Naive B cell (primary cell): ENCODE measurements around the gene SPATA12. TPM values are rescaled to one million over a fixed set of nuclear protein-coding genes. Genes with fewer than 3 reads are reported as not detected.

Experiments
- ATAC-seq, 2 donors: fragments of 150-1000 bp; cut with Tn5 transposase; 2 replicates each; pipeline ENCODE4 v1.10.0; 2021; ENCODE audit warnings: low read depth in 2 of 2, mild to moderate bottlenecking in 2 of 2, moderate library complexity in 2 of 2
- DNase-seq: peaks from one replicate; pipeline ENCODE4 v3.0.0; 2022
- H3K27ac Mint-ChIP-seq, 6 donors: one replicate each; pipeline ENCODE4 v1.8.0; 2020 to 2022; ENCODE audit warnings: mild to moderate bottlenecking in 6 of 6, mixed read lengths in 6 of 6, moderate library complexity in 5 of 6, inconsistent platforms in 2 of 6
- H3K27me3 Mint-ChIP-seq, 3 donors: one replicate each; pipeline ENCODE4 v1.8.0; 2021 to 2022; ENCODE audit warnings: mixed read lengths in 3 of 3, mild to moderate bottlenecking in 1 of 3
- H3K36me3 Mint-ChIP-seq, 2 donors: one replicate each; pipeline ENCODE4 v1.8.0; 2020 to 2022; ENCODE audit warnings: mixed read lengths in 2 of 2, inconsistent platforms in 1 of 2, mild to moderate bottlenecking in 1 of 2
- H3K4me1 Mint-ChIP-seq, 3 donors: one replicate each; pipeline ENCODE4 v1.8.0; 2020 to 2022; ENCODE audit warnings: mixed read lengths in 3 of 3, inconsistent platforms in 1 of 3, mild to moderate bottlenecking in 1 of 3, moderate library complexity in 1 of 3
- H3K4me3 Mint-ChIP-seq, 8 donors: one replicate each; pipeline ENCODE4 v1.8.0; 2020 to 2022; ENCODE audit warnings: mild to moderate bottlenecking in 8 of 8, mixed read lengths in 8 of 8, moderate library complexity in 8 of 8, inconsistent platforms in 2 of 8
- H3K9me3 Mint-ChIP-seq, 7 donors: one replicate each; pipeline ENCODE4 v1.8.0; 2020 to 2022; ENCODE audit warnings: mixed read lengths in 7 of 7, mild to moderate bottlenecking in 5 of 7, inconsistent platforms in 2 of 7, moderate library complexity in 1 of 7
- polyA plus RNA-seq, 6 donors: library from polyadenylated mRNA; unstranded; fragments of 300-500 nt; fragmentation: Illumina TruSeq; gene quantifications; one replicate each; pipeline ENCODE4 v1.2.3, GENCODE V29; 2021; ENCODE audit warnings: low read depth in 6 of 6

Gene SPATA12
- polyA plus RNA-seq, 6 donors from 2014 or later: not detected

DNA sequence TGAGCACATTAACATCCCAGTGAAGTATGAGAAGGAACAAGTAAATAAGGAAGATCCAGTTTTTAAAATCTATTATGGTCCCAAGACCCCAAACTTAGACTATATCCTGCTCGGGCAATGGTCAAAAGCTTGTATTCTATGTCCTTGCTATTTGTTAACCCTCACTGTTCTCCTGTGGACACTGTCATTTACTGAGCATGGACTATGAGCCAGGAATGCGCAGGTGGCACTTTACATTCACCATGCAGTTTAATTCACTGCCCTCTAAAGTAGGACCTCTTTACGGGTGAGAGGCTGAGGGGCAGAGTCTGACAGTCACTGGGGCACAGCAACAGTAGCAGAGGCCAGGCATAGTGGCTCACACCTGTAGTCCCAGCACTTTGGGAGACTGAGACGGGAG lies 28.6 kb downstream of the SPATA12 start:
- ATAC-seq: no peak
- DNase-seq: no peak
- H3K4me1 Mint-ChIP-seq: peaks cover 0 to 3% (median 0%) of the 10 kb centered on the region in 3 donors
- H3K4me3 Mint-ChIP-seq: no peak overlapping the region
- H3K27ac Mint-ChIP-seq: peak overlapping the region in 1 of 6 donors; percentile 71
- no peaks in the 10 kb centered on the region for H3K36me3 Mint-ChIP-seq
- no peaks in the 10 kb centered on the region for H3K9me3 Mint-ChIP-seq
- H3K27me3 Mint-ChIP-seq: peaks cover 11 to 24% (median 14%) of the 10 kb centered on the region in 3 donors

DNA sequence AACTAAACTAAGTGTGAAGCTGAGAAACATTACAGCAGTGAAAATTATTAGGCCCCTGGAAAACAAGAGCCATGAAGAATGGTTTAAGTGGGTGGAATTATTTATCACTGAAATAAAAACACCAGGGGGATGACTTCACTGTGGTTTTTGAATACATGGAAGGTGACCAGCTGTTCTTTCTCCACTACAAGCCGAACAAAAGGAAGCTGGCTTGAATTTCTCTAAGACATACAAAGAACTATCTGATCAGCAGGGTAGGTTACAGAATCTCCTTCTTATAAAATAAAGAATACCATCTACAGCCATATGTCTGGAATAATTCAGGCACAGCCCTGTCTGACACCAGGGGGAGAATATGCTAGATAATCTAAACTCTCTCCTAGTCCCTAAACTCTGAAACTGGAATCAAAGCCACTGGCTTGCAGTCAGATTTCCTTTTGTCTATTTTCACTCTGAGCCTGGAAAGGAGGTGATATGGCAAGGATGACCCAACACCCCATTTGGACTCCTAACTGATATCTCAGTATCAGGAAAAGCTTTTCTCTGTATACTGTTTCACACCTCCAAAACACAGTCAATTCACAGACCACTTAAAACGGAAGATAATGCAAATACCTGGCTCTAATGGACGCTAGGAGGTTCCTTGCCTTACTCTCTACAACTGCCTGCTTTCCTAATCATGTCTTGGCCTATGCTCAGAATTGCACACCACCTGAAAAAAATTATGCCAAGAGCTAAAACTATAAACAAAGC lies 31.2 kb downstream of the SPATA12 start:
- H3K4me1 Mint-ChIP-seq: peaks cover 0 to 7% (median 3%) of the 10 kb centered on the region in 3 donors
- no peak for ATAC-seq
- no peak overlapping the region for H3K4me3 Mint-ChIP-seq
- DNase-seq: no peak
- H3K27me3 Mint-ChIP-seq: peaks cover 12 to 32% (median 14%) of the 10 kb centered on the region in 3 donors
- peak overlapping the region in 2 of 6 donors; percentile 58 to 84 for H3K27ac Mint-ChIP-seq
- H3K9me3 Mint-ChIP-seq: no peaks in the 10 kb centered on the region
- H3K36me3 Mint-ChIP-seq: no peaks in the 10 kb centered on the region

DNA sequence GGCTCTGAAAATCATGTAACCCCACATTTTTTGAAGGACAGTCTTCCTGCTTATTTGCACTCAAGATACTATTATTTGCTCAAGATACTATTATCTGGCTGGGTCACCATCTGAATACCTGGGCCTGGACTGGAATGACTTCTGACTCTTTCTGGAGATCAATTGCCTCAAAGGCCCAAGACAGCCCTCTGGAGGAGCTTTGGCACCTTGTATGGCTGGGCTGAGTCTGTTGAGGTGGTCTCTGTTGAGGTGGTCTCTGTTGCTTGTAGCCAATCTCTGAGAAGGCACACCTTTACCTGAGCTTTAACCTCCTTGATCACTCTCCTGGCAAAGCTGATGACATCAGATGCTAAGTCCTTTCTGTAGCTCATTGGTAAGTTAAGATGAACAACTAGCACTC lies 33.0 kb downstream of the SPATA12 start:
- Mint-ChIP-seq H3K4me3 (no peak overlapping the region), H3K4me1 (peaks cover 0 to 7% (median 3%) of the 10 kb centered on the region in 3 donors), H3K27ac (no peak overlapping the region), H3K36me3 (no peaks in the 10 kb centered on the region), H3K9me3 (no peaks in the 10 kb centered on the region), H3K27me3 (peaks cover 10 to 25% (median 12%) of the 10 kb centered on the region in 3 donors)
- no peak for DNase-seq
- no peak for ATAC-seq

DNA sequence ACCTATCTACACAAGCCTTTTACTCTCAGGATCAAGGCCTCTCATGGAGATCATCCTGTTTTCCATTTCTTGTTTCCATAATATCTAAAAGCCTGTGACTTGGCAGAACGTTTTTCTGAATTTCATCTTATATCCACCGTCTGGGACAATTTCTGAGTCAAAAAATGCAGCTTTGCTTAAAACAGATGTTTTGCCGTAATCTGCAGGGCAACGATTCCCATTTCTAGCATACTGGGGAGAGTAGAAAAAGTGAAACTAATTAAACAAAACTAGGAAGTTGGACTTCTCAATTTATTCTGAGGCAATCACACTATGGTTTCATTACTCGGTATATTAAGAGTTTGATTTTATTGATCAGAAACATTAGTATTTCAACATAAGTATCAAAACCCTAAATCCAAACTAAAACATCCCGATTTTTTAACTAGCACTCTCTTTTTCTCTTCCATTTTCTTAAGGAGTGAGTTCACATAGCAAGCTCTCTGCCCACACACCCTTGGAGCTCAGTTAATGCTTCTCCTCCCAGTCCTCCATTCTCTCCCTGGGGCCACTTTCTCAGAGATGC lies 33.6 kb downstream of the SPATA12 start:
- H3K27ac Mint-ChIP-seq: no peak overlapping the region
- no peak for ATAC-seq
- H3K36me3 Mint-ChIP-seq: no peaks in the 10 kb centered on the region
- H3K27me3 Mint-ChIP-seq: peaks cover 4 to 25% (median 17%) of the 10 kb centered on the region in 3 donors
- DNase-seq: no peak
- H3K4me3 Mint-ChIP-seq: no peak overlapping the region
- H3K4me1 Mint-ChIP-seq: peaks cover 0 to 7% (median 3%) of the 10 kb centered on the region in 3 donors
- no peaks in the 10 kb centered on the region for H3K9me3 Mint-ChIP-seq

DNA sequence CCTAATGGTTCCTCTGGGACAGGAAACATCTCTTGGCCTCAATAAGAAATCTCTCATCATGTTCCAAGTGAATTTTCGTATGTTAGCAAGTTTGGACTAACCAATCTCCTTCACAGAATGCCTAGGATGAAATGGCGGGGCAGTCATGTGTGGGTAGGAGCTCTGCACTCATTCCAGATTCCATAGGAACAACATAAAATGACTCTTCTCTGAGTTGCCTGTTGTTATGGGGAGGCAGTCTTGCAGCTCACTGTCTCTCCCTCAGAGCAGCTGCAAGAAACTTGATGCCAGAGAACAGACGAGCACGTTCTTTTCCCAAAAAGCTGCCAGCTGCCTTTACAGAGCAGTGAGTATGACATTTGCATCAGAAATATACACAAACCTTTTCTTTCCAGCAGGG lies 34.1 kb downstream of the SPATA12 start:
- Mint-ChIP-seq H3K27me3 (peaks cover 0 to 21% (median 21%) of the 10 kb centered on the region in 3 donors), H3K9me3 (no peaks in the 10 kb centered on the region), H3K27ac (no peak overlapping the region), H3K4me1 (peaks cover 0 to 7% (median 3%) of the 10 kb centered on the region in 3 donors), H3K36me3 (no peaks in the 10 kb centered on the region), H3K4me3 (no peak overlapping the region)
- ATAC-seq (no peak), DNase-seq (no peak)

DNA sequence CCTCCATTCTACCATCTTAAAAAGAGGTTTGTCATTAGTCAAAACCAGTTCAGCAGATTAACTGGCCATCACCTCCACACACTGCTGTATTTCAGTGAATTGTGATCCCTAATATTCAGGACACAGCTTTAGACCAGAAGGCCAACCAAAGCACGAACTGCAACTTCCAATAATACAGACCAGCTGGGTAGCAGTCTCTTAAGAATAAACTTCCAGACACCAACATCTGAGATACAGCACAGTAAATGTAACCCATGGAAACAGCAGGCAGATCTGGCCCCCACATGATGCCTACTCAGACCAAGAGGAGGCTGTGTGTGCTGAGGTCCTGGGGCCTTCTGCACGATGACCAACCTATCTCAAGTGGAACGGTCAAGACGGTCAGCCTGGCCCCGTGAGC lies 34.9 kb downstream of the SPATA12 start:
- H3K27me3 Mint-ChIP-seq: peaks cover 0 to 21% (median 21%) of the 10 kb centered on the region in 3 donors
- H3K9me3 Mint-ChIP-seq: no peaks in the 10 kb centered on the region
- DNase-seq (no peak), ATAC-seq (no peak)
- H3K4me3 Mint-ChIP-seq: no peak overlapping the region
- no peaks in the 10 kb centered on the region for H3K36me3 Mint-ChIP-seq
- peaks cover 0 to 12% (median 3%) of the 10 kb centered on the region in 3 donors for H3K4me1 Mint-ChIP-seq
- H3K27ac Mint-ChIP-seq: no peak overlapping the region

DNA sequence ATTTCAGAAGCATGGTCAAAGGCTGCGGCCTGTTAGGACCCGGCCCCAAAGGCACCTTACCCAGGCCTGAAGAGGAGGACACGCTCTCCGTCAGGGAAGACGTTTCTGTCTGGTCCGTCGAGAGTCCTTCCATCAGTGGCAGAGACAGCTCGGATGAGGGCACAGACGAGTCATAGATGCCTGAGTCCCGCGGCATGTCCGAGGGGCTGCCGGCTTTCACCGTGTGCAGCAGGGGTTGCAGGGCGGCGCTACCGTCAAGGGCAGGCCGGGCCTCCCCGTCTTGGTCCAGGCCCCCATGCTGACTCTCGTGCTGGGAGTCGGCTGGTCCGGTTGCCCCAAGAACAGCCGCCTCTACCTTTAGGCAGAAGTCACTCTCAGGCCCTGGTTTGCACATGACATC lies 37.1 kb downstream of the SPATA12 start:
- H3K4me3 Mint-ChIP-seq: no peak overlapping the region
- peak overlapping the region in 1 of 6 donors; percentile 26 for H3K27ac Mint-ChIP-seq
- peaks cover 0 to 12% (median 3%) of the 10 kb centered on the region in 3 donors for H3K4me1 Mint-ChIP-seq
- no peaks in the 10 kb centered on the region for H3K9me3 Mint-ChIP-seq
- no peaks in the 10 kb centered on the region for H3K36me3 Mint-ChIP-seq
- DNase-seq (no peak), ATAC-seq (no peak)
- peaks cover 0 to 19% (median 17%) of the 10 kb centered on the region in 3 donors for H3K27me3 Mint-ChIP-seq

DNA sequence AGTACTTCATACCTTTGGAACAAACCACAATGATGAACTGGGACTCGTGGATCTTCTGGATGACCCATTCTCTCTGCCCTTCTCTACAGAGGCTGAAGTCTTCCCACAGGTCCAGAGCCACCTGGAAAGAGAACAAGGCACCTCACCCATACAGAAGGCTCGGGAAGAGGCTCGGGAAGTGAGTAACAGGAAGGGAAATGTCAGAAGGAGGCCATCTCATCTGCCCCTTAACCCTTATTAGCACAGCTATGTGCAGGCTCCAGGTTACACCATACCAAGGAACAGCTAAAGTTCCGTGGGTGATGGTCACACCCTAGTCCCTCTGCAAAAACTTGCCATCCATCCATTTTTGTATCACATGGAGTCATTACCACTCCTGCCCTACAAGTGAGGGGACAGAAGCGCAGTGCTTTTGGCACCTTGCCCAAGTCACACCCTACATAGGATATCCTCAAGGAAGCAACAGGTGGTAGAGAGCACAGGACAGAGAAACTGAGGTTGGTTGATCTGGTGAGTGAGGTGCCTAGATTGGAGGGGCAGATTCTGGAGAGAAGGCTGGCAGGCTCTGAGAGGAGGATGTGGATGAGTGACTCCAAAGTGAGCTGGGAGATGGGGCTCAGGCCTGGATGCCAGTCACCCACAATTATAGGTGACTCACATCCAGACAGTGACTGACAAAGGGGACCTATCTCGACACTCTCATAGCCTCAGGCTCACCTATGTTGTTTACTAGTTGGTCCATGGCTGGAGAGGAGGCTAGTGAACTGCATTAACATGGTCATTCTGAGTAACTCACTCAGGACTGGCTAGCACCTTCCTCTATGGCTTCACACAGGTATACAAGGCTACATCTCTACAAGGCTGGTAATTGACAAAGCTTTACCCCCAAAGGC lies 38.2 kb downstream of the SPATA12 start:
- H3K9me3 Mint-ChIP-seq: no peaks in the 10 kb centered on the region
- peak overlapping the region in 1 of 6 donors; percentile 73 for H3K27ac Mint-ChIP-seq
- H3K4me3 Mint-ChIP-seq: no peak overlapping the region
- no peaks in the 10 kb centered on the region for H3K36me3 Mint-ChIP-seq
- peaks cover 0 to 19% (median 13%) of the 10 kb centered on the region in 3 donors for H3K27me3 Mint-ChIP-seq
- DNase-seq (no peak), ATAC-seq (no peak)
- peaks cover 0 to 12% (median 3%) of the 10 kb centered on the region in 3 donors for H3K4me1 Mint-ChIP-seq

DNA sequence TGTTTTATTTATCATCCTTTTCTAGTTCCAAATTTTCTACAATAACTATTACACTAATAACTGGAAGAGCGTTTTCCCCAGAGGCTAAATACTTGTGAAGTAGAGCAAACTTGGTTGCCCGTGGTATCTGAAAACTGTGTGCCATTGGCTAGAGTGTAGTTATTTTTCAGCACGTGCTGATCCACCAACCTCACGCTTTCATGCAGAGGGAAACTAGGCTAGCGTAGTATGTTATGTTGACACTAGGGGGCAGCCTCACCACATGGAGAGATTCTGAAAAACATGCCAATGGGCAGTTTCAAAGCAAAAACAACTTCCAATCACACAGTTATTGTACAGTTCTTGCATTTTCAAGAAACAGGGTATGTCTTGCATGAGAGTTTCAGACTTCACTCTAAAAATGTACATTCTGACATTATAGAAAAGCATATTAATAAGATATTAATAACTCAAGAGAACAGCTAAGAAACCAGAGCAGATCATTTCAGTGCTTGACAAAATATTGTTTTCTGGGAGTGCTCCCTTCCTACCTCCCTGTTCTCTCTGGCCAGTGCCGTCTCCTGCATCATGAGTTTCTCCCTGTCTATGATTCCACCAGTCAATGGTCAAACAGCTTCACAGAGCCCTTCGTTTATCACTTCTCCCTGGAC lies 39.7 kb downstream of the SPATA12 start:
- Mint-ChIP-seq H3K36me3 (no peaks in the 10 kb centered on the region), H3K27me3 (peaks cover 0 to 11% (median 9%) of the 10 kb centered on the region in 3 donors), H3K4me3 (no peak overlapping the region), H3K9me3 (no peaks in the 10 kb centered on the region), H3K27ac (no peak overlapping the region), H3K4me1 (peaks cover 0 to 5% (median 0%) of the 10 kb centered on the region in 3 donors)
- DNase-seq (peak; percentile 44), ATAC-seq (peak; percentile 76 to 92)

DNA sequence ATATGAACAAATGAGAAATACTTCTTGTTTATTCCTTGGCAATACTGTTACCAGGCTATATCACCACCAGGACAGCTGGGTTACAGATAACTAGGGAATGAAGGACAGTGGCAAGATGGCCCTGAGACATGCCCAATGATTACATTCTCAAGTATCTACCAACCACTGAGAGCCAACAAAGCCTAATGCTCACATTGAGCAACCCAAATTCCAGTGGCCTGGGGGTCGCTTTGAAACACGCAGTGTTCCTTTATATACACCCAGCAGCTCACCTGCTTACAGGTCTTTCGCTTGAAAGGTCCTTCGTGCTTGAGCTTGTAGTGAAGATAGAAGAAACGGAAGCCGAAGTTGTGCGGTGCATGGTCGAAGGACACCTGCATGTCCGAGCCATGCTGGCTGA lies 45.1 kb downstream of the SPATA12 start:
- no peak overlapping the region for H3K27ac Mint-ChIP-seq
- peaks cover 0 to 9% (median 8%) of the 10 kb centered on the region in 3 donors for H3K27me3 Mint-ChIP-seq
- DNase-seq (no peak), ATAC-seq (no peak)
- no peaks in the 10 kb centered on the region for H3K9me3 Mint-ChIP-seq
- no peak overlapping the region for H3K4me3 Mint-ChIP-seq
- H3K36me3 Mint-ChIP-seq: no peaks in the 10 kb centered on the region
- no peaks in the 10 kb centered on the region for H3K4me1 Mint-ChIP-seq

DNA sequence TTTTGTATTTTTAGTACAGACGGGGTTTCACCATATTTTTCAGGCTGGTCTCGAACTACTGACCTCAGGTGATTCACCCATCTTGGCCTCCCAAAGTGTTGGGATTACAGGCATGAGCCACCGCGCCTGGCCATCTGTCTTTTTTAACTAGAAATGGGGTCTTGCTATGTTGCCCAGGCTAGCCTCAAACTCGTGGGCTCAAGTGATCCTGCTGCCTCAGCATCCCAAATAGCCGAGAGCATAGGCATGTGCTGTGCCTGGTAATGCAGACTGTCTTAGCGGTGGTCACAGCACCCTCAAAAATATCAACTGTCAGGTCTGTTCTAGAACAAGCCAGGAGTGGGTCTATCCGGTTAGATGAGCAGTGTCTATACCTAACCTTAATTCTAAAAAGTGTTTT lies 48.2 kb downstream of the SPATA12 start:
- Mint-ChIP-seq H3K9me3 (no peaks in the 10 kb centered on the region), H3K4me3 (no peak overlapping the region), H3K4me1 (peaks cover 0 to 2% (median 0%) of the 10 kb centered on the region in 3 donors), H3K27ac (no peak overlapping the region), H3K36me3 (no peaks in the 10 kb centered on the region), H3K27me3 (peaks cover 5 to 12% (median 6%) of the 10 kb centered on the region in 3 donors)
- ATAC-seq (no peak), DNase-seq (no peak)

DNA sequence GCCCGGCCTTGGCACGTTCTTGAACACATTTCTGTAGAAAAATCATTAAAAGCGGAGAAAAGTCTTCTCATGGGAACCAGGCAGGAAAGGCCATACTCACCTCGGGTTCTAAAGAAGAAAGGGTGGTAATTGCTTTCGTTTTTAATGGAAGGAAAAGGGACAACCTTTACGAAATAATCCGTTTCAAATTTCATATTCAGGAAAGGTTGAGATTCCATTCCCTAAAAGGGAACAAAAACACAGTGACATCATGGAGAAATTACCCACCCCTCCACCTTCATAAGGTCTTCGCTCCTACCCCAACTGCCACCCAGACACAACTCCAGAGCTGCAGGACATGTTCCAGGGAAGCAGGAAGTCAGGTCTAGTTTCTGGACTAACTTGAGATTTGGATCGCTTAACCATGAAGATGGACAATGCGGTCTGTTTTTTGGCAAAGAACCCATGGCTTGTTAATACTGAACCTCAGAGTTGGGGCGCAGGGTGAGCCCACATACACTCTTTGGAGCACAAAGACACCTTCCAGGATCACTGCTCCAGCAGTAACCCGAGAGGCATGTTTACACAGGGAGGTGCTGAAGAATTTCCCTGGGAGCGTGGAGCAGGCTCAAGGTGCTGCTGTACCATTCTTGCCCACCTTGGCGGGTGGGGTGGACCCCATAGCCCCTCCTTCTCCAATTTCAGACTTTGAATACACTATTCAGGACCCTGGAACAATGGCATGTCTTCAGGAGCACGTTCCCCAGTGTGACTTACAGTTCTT lies 49.2 kb downstream of the SPATA12 start:
- no peak for ATAC-seq
- no peak overlapping the region for H3K4me3 Mint-ChIP-seq
- no peak overlapping the region for H3K27ac Mint-ChIP-seq

More for the DNA sequence above, 49.2 kb downstream of the SPATA12 start:
- H3K4me1 Mint-ChIP-seq: peaks cover 0 to 2% (median 0%) of the 10 kb centered on the region in 3 donors
- DNase-seq: no peak
- H3K27me3 Mint-ChIP-seq: peaks cover 5 to 12% (median 6%) of the 10 kb centered on the region in 3 donors
- H3K36me3 Mint-ChIP-seq: no peaks in the 10 kb centered on the region
- no peaks in the 10 kb centered on the region for H3K9me3 Mint-ChIP-seq
